Measurements from ENCODE around the gene MALRD1.
"Not testable (repeated sequence)": the region's sequence is repeated elsewhere in the genome, so short reads cannot be mapped to it uniquely, and the experiment has no call there.

Gene MALRD1

DNA sequence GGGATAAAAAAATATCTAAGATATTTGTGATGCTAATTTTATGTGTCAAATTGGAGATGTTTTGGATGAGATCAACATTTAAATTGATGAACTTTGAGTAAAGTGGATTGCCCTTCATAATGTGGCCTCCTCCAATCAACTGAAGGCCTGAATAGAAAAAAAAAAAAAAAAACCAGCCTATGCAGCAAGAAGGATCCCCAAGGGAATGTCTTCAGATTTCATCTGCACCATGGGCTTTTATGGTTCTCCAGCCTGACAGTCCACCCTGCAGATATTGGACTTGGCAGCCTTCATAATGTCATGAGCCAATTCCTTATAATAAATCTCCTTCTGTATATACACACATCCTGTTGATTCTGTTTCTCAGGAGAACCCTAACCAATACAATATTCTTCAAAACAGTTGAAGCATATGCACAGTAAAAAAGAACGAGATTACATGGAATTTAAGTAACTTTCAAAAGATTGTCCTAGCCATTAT, 450.7 kb downstream of the MALRD1 start:
- DNase-seq: no peak

DNA sequence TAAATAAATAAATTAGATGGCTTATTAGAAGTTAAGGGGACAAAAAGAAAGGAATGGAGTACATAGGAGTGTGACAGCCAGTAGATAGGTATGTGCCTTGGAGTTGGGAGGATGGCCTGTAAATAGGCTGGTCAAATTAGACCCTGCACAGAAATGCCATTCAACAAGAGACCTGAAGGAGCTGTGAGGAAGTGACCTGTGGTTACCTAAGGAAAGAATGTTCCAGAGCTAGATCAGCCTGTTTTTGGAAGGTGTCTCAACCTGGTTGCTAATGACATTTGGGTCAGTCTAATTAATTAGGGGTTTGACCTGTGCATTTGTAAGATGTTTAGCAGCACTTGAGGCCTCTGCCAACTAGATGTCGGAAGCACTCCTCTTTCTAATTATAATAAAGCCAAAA, 452.4 kb downstream of the MALRD1 start:
- DNase-seq: no peak

GRCh38 chr10:19505320-19506312, 457.0 kb downstream of the MALRD1 start:
- DNase-seq: no peak

DNA sequence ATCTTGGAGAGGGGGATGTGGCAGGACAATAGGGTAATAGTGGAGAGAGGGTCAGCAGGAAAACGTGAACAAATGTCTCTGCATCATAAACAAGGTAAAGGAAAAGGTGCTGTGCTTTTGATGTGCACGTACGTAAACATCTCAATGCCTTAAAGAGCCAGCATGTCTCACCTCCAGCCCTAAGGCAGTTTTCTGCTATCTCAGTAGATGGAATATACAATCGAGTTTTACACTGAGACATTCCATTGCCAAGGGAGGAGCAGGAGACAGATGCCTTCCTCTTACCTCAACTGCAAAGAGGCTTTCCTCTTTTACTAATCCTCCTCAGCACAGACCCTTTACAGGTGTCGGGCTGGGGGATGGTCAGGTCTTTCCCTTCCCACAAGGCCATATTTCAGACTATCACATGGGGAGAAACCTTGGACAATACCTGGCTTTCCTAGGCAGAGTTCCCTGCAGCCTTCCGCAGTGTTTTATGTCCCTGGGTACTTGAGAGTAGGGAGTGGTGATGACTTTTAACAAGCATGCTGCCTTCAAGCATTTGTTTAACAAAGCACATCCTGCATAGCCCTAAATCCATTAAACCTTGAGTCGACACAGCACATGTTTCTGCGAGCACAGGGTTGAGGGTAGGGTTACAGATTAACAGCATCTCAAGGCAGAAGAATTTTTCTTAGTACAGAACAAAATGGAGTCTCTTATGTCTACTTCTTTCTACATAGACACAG, 461.6 kb downstream of the MALRD1 start:
- DNase-seq: not testable (repeated sequence)

- no peak for DNase-seq
Observed at GRCh38 chr10:19518109-19518508, 469.5 kb downstream of the MALRD1 start.

- no peak for DNase-seq
Observed at GRCh38 chr10:19518632-19519031, 470.0 kb downstream of the MALRD1 start.

DNA sequence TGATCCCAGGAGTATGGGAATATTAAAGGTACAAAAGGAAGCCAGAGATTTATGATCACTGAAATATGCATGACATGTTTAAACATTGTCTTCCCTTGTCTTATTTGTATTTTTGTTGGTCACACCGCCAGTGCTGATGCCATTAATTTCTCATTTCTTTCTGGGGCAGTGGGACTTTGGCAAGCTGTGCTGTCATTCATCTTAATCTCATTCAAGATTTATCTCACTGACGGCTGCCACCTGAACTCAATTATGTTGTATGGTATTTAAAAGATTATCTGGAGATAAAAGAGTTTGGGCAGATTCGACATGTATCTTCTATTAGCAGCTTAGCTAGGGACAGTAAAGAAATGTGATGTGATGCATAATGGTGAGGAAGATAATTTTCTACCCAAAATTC, 482.7 kb downstream of the MALRD1 start:
- no peak for DNase-seq

DNA sequence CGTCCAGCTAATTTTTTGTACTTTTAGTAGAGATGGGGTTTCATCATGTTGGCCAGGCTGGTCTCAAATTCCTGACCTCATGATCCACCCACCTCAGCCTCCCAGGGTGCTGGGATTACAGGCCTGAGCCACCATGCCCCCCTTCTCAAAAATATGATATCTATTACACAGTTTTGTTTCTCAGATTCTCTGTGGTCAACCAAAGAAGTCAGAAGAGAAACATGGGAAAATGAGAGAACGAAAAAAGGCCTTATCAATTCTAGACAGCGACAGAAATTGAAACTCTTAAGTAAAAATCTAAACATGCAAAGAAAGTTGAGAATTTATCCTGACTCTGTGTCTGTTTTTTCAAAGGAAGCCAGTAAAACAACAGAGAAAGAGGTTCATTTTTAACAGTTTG, 483.8 kb downstream of the MALRD1 start:
- no peak for DNase-seq

DNA sequence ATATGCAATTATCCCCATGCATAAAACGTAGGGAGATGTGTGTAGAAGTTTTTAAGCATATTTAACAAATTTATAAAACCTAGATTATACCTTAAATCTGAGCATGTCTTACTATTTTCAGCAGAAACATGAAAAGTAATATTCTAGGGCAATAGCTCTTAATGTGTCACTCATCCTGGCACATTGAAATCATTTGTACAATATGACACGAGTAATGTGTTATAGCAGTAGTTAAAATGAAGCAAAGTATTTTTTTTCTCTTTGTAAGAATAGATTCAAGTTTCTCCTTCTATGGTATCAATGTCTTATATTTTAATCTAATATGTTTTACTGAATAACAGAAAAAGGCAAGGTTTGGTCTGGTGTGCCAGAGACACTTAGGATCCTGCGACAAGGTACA, 492.7 kb downstream of the MALRD1 start:
- DNase-seq: no peak

DNA sequence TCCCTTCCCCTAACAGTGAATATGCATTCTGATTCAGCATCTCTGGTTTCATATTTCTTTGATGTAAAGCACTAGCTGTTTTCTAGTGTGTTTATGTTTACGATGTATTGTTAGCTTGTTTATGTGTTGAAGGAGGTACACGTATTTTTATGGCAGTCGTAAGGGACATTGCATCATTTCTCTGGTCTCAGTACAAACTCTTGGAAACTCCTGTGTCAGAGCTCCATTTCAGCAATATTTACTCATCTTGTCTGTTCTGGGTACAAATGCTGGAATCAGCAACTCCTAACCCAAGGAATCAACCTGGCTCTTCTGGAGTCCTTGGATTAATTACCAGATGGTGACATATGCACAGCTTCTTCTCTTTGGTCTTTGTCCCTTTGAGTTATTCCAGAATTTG, 497.6 kb downstream of the MALRD1 start:
- DNase-seq: no peak

DNA sequence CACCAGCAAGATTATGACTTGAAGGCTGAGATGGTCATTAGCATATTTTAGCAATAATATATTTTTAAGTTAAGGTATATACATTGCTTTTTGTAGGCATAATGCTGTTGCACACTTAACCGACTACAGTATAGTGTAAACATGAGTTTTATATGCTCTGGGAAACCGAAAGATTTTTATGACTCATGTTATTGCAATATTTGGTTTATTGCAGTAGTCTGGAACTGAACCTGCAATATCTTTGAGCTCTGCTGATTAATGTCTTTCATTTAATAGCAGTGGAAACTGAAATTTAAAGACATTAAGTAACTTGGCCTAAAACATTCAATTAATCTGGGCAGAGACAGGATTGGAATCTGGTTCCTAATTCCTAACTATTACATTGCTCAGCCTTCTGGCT, 500.9 kb downstream of the MALRD1 start:
- DNase-seq: no peak

- no peak for DNase-seq
Observed at GRCh38 chr10:19556666-19557065, 508.1 kb downstream of the MALRD1 start.

DNA sequence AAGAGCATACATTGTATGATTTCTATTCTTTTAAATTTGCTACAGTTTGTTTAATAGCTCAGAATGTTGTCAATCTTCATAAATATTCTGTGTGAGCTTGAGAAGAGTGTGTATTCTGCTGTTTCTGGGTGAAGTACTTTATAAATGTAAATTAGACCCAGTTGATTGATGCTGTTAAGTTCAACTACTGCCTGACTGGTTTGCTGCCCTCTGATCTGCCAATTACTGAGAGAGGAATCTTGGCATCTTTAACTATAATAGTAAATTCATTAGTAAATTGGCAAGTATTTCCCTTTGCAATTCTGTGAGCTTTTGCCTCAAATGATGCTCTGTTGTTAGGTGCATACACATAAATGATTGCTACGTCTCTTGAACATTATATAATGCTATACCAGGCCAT, 512.6 kb downstream of the MALRD1 start:
- DNase-seq: no peak

- no peak for DNase-seq
Observed at GRCh38 chr10:19563388-19564141, 515.0 kb downstream of the MALRD1 start.

GRCh38 chr10:19570120-19570519, 521.5 kb downstream of the MALRD1 start:
- DNase-seq: no peak

DNA sequence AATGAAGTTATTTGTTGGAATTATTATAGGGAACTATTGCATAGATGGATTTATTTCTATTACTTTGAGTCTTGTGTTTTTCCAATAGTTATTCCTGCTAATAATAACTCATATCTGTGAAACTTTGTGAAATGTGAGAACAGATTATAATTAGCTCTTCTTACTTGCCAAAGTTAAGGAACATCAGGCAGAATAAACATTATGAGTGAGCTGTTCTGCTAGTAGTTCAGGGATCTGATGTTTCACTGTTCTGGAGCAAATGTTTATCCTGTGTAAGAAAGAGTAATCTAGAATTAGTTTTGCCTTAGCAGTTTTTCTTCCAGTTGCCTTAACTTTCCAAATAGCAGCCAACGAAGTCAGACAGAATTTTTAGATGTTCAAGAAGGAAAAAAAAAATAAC, 522.4 kb downstream of the MALRD1 start:
- DNase-seq: no peak

- DNase-seq: no peak
Observed at GRCh38 chr10:19572056-19572455, 523.5 kb downstream of the MALRD1 start.

GRCh38 chr10:19576576-19576975, 528.0 kb downstream of the MALRD1 start:
- DNase-seq: no peak

DNA sequence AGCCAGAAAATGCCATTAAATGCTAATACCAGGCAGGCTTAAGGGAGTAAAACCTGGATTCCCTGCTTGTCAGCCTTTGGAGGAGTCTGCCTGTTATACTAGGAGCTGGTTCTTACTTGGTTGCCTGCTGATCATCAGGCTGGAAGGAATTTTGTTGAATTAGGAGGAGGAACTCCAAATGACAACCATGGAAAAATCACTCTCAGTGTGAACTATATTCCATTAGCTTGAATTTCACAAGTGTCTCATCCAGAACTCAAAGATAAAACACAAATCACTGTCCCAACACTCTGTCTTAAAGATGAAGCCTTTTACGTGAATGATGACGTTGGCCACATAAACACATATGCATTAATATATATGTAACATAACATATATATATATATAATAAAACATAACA, 528.8 kb downstream of the MALRD1 start:
- DNase-seq: no peak

DNA sequence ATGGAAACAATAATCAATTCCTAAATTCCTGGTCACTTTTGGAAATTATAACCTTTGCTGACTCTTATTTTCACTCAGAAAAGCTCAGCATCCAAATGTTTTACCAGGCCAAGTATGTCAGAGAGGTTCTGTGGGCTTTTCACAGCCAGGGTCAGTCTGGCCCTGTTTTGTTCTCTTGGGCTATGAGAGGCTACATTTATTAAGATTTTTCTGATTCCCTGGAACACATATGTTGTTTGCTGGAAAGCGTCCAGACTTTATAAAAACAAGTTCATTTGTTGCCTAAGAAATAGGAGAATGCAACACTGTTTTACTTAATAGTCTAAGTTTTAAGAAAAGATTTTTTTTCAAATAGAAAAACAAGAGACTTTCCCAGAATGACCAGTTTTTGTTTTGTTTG, 529.2 kb downstream of the MALRD1 start:
- DNase-seq: no peak

- no peak for DNase-seq
Observed at GRCh38 chr10:19578571-19578970, 530.0 kb downstream of the MALRD1 start.

DNA sequence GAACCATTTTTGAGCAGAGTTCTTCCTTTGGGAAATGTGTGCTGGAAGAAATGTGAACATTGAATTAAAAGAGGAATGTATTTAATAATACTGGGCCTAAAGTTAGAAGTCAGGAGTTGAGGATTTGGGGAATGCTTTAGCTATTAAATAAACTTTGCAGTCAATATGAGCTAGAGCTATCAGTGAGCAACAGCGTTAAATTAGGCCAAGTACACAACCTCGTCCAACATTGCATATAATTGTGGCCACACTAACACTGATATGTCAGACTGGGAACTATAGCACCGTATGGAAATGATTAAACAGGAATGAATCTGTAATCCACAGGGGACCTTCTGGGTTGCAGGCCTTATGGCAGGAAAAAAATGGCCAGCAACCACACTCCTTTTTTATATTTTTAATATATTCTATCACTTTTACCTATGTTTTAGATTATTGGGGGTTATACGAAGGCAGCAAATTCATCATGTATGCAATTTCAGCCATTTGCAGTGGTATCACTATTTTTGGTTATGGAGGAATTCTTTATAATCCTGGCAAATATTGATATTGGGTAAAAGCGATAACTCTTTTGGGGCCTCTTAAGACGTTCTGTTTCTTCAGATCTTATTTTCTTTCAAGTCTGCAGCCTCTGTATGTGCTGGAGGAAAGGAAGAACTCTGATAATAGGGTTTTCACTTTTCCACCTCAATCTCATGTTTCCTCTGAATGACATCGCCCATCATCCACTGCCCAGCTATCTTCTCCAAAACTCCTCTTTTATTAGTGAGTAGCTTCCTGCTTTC, 531.4 kb downstream of the MALRD1 start:
- no peak for DNase-seq

Measured in activated CD8-positive, alpha-beta memory T cell treated with anti-CD3 and anti-CD28 coated beads, Interleukin-2, amount 50 U/mL, for 4 hours (primary cell).